SK-N-SH (cell line): Measurements from ENCODE around the gene BTBD9. TPM values are rescaled to one million over a fixed set of nuclear protein-coding genes. Genes with fewer than 3 reads are reported as not detected.

Experiments
- CTCF ChIA-PET: fragments of 300-600, 350-600 bp; formaldehyde crosslinking; extraction: SDS; loops from one replicate; lab custom pipeline; 2021; lab: Yijun Ruan, JAX
- POLR2A ChIA-PET: fragments of 350-600 bp; sonication (Branson Sonifier 250); formaldehyde crosslinking; extraction: SDS; loops from one replicate; lab custom pipeline; 2020; ENCODE audit warnings: antibody characterized with exemption, inconsistent platforms; lab: Yijun Ruan, JAX
- DNase-seq: peaks from one replicate; pipeline ENCODE4 v3.0.0; 2012
- H2AFZ ChIP-seq: fragments of 200-600 bp; sonication (generic); 2 replicates; pipeline ENCODE4 v1.8.1; 2016; ENCODE audit warnings: antibody characterized with exemption, mild to moderate bottlenecking, low read depth
- H3F3A ChIP-seq: fragments of 200-600 bp; sonication (generic); replicated peaks from 2 replicates; pipeline ENCODE3; 2016; ENCODE audit warnings: antibody characterized with exemption, mild to moderate bottlenecking; ENCODE audit not compliant: insufficient read depth
- H3K27ac ChIP-seq, 2 experiments: fragments of 200-500 bp in 1 of 2; fragments of 200-600 bp in 1 of 2; sonication (Bioruptor generic) in 1 of 2; sonication (generic), shearing (Covaris generic) in 1 of 2; 2 replicates each; pipeline versions ENCODE4 v1.5.1 to v1.6.1; 2014 to 2016; ENCODE audit warnings: low read depth in 2 of 2, inconsistent platforms in 1 of 2, low read length in 1 of 2, mild to moderate bottlenecking in 1 of 2, mixed read lengths in 1 of 2
- H3K27me3 ChIP-seq: fragments of 200-600 bp; sonication (generic), shearing (Covaris generic); 2 replicates; pipeline ENCODE4 v1.6.1; 2016; ENCODE audit warnings: mixed run types; ENCODE audit not compliant: insufficient read depth
- H3K36me3 ChIP-seq, 2 experiments: fragments of 200-500 bp in 1 of 2; fragments of 200-600 bp in 1 of 2; sonication (Bioruptor generic) in 1 of 2; sonication (generic) in 1 of 2; replicated peaks in 1 of 2; 2 replicates each; pipeline versions ENCODE3 to v1.5.1; 2014 to 2016; ENCODE audit warnings: low read length in 1 of 2, mild to moderate bottlenecking in 1 of 2; ENCODE audit not compliant: insufficient read depth in 2 of 2, control insufficient read depth in 1 of 2
- H3K4me1 ChIP-seq, 2 experiments: fragments of 200-500 bp in 1 of 2; fragments of 200-600 bp in 1 of 2; sonication (Bioruptor generic) in 1 of 2; sonication (generic), shearing (Covaris generic) in 1 of 2; 2 replicates each; pipeline versions ENCODE4 v1.5.1 to v1.6.1; 2014 to 2016; ENCODE audit warnings: low read depth in 1 of 2, low read length in 1 of 2, mixed run types in 1 of 2; ENCODE audit not compliant: insufficient read depth in 2 of 2, control insufficient read depth in 1 of 2
- H3K4me2 ChIP-seq: fragments of 200-600 bp; sonication (generic), shearing (Covaris generic); 2 replicates; pipeline ENCODE4 v1.6.1; 2017; ENCODE audit warnings: mixed run types
- H3K4me3 ChIP-seq, 2 experiments: fragments of 200-500 bp in 1 of 2; fragments of 200-600 bp in 1 of 2; sonication (Bioruptor generic) in 1 of 2; sonication (generic), shearing (Covaris generic) in 1 of 2; 2 replicates each; pipeline versions ENCODE4 v1.5.1 to v1.8.1; 2014 to 2016; ENCODE audit warnings: low read depth in 2 of 2, inconsistent platforms in 1 of 2, low read length in 1 of 2, mild to moderate bottlenecking in 1 of 2, mixed read lengths in 1 of 2, moderate library complexity in 1 of 2
- H3K79me2 ChIP-seq: fragments of 200-600 bp; sonication (generic); 2 replicates; pipeline ENCODE4 v1.8.1; 2017; ENCODE audit warnings: mild to moderate bottlenecking; ENCODE audit not compliant: insufficient read depth
- H3K9ac ChIP-seq: fragments of 200-600 bp; sonication (generic); 2 replicates; pipeline ENCODE4 v1.6.1; 2017; ENCODE audit warnings: mixed run types
- H3K9me2 ChIP-seq: fragments of 200-600 bp; sonication (generic); 2 replicates; pipeline ENCODE4 v1.6.1; 2017; ENCODE audit warnings: mixed run types
- H3K9me3 ChIP-seq: fragments of 200-600 bp; sonication (generic); 2 replicates; pipeline ENCODE4 v1.6.1; 2017; ENCODE audit warnings: mixed run types, mild to moderate bottlenecking, moderate library complexity
- H4K20me1 ChIP-seq: fragments of 200-600 bp; sonication (generic); 2 replicates; pipeline ENCODE4 v1.6.1; 2017; ENCODE audit warnings: mild to moderate bottlenecking, mixed run types; ENCODE audit not compliant: insufficient read depth
- CHD2 ChIP-seq: fragments of 150-350 bp; IDR thresholded peaks from 2 replicates; pipeline ENCODE4 v1.6.1; 2018; ENCODE audit warnings: low read length; ENCODE audit not compliant: partially characterized antibody
- ELF1 ChIP-seq: IDR thresholded peaks from 2 replicates; pipeline ENCODE4 v1.4.0; 2012
- EP300 ChIP-seq, 2 experiments: IDR thresholded peaks; 2 replicates each; pipeline versions ENCODE4 v1.4.0 to v1.6.1; 2012; ENCODE audit warnings: borderline replicate concordance in 1 of 2, low read depth in 1 of 2, low read length in 1 of 2
- FOSL2 ChIP-seq: IDR thresholded peaks from 2 replicates; pipeline ENCODE4 v1.4.0; 2012; ENCODE audit warnings: low read depth, mild to moderate bottlenecking, moderate library complexity, borderline replicate concordance
- FOXM1 ChIP-seq: IDR thresholded peaks from 2 replicates; pipeline ENCODE4 v1.4.0; 2012; ENCODE audit warnings: low read depth, mild to moderate bottlenecking
- GABPA ChIP-seq: IDR thresholded peaks from 2 replicates; pipeline ENCODE4 v1.4.0; 2012; ENCODE audit warnings: low read depth, mild to moderate bottlenecking
- GATA2 ChIP-seq: sonication (generic); formaldehyde crosslinking; IDR thresholded peaks from 2 replicates; pipeline ENCODE4 v1.5.0; 2020; ENCODE audit warnings: mild to moderate bottlenecking, missing genetic modification reagents
- MEF2A ChIP-seq: IDR thresholded peaks from 2 replicates; pipeline ENCODE4 v1.4.0; 2012; ENCODE audit warnings: low read depth, borderline replicate concordance
- MXI1 ChIP-seq: IDR thresholded peaks from 2 replicates; pipeline ENCODE4 v1.6.1; 2012; ENCODE audit warnings: mild to moderate bottlenecking, low read depth, low read length, improper control_type of control experiment
- NFIC ChIP-seq: IDR thresholded peaks from 2 replicates; pipeline ENCODE4 v1.4.0; 2012; ENCODE audit warnings: borderline replicate concordance
- NRF1 ChIP-seq: IDR thresholded peaks from 2 replicates; pipeline ENCODE4 v1.6.1; 2012; ENCODE audit warnings: low read depth, mild to moderate bottlenecking, low read length
- POLR2AphosphoS5 ChIP-seq: IDR thresholded peaks from 2 replicates; pipeline ENCODE4 v1.6.1; 2012; ENCODE audit warnings: low read depth, low read length
- RAD21 ChIP-seq: IDR thresholded peaks from 2 replicates; pipeline ENCODE4 v1.6.1; 2012; ENCODE audit warnings: mild to moderate bottlenecking, low read length
- RXRA ChIP-seq: IDR thresholded peaks from 2 replicates; pipeline ENCODE4 v1.4.0; 2012; ENCODE audit warnings: low read depth, mild to moderate bottlenecking, borderline replicate concordance
- SIN3A ChIP-seq: IDR thresholded peaks from 2 replicates; pipeline ENCODE4 v1.6.1; 2012; ENCODE audit warnings: low read depth, mild to moderate bottlenecking, low read length, moderate library complexity, borderline replicate concordance
- TCF12 ChIP-seq: IDR thresholded peaks from 2 replicates; pipeline ENCODE4 v1.4.0; 2012
- TEAD4 ChIP-seq: IDR thresholded peaks from 2 replicates; pipeline ENCODE4 v1.4.0; 2012; ENCODE audit warnings: mild to moderate bottlenecking, borderline replicate concordance; ENCODE audit not compliant: insufficient read depth
- YY1 ChIP-seq: IDR thresholded peaks from 2 replicates; pipeline ENCODE4 v1.4.0; 2012; ENCODE audit warnings: low read depth, mild to moderate bottlenecking
- WGBS: methylation state at CpG from one replicate; pipeline ENCODE4 v1.1.6; 2017; ENCODE audit warnings: low lambda C conversion rate; 5-methylcytosine and 5-hydroxymethylcytosine counted together
- polyA plus RNA-seq, 3 experiments: library from polyadenylated mRNA; depleted of rRNA; stranded (reverse); fragments of >200 nt; gene quantifications; 2 replicates each; pipeline ENCODE4 v1.2.3, GENCODE V29; 2012
- TF ChIP-seq, protein P1 (sequence below): IDR thresholded peaks from 2 replicates; pipeline ENCODE4 v1.4.0; 2012; ENCODE audit warnings: low read depth, borderline replicate concordance
- TF ChIP-seq, protein P2 (sequence below): fragments of 200-600 bp; sonication (generic); IDR thresholded peaks from 2 replicates; pipeline ENCODE4 v1.6.1; 2017; ENCODE audit warnings: antibody characterized with exemption, mild to moderate bottlenecking, moderate library complexity
- TF ChIP-seq, protein P3 (sequence below): IDR thresholded peaks from 2 replicates; pipeline ENCODE4 v1.6.1; 2012; ENCODE audit warnings: mild to moderate bottlenecking, low read depth, low read length, moderate library complexity
- TF ChIP-seq, protein P4 (sequence below): fragments of 150-350 bp; IDR thresholded peaks from 2 replicates; pipeline ENCODE4 v1.6.1; 2016; ENCODE audit warnings: mild to moderate bottlenecking, low read depth, low read length
- TF ChIP-seq, protein P5 (sequence below): fragments of 150-350 bp; IDR thresholded peaks from 2 replicates; pipeline ENCODE4 v1.6.1; 2017; ENCODE audit warnings: antibody characterized with exemption, low read length, low read depth, borderline replicate concordance
- TF ChIP-seq, protein P6 (sequence below): IDR thresholded peaks from 2 replicates; pipeline ENCODE4 v1.4.0; 2012; ENCODE audit warnings: low read depth, borderline replicate concordance

The BTBD9 gene
- polyA plus RNA-seq, 1 of the 3 experiments (the other 2 are of a cell fraction) = 2.2 TPM

DNA sequence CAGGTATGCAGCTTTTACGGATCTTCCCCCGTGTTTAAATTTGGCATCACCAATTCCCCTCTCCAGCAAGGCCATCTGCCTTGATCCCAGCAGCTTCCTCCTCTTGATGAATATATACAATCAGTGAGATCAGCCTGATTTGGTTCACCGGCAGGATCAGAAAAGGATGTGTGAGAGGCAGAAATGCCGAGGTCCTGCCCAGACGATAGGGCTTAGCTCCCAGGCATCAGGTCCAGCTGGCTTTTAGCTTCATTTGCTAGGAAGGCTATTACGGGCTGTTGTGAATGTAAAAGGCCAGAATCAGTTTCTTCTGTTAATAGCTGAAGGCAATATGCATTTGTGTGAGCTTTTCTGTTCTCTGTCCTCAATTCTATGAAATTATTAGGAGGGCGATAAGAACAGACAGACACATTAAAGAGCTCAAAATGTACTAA is 372.8 kb downstream of the BTBD9 start:
- Histone ChIP-seq H3K4me1 (peaks cover 49 to 56% of the 10 kb centered on the region in 2 experiments), H3K9me2 (no peaks in the 10 kb centered on the region), H3K27me3 (no peaks in the 10 kb centered on the region), H3K36me3 (no peaks in the 10 kb centered on the region), H4K20me1 (no peaks in the 10 kb centered on the region), H3K9ac (no peak overlapping the region), H3K4me2 (no peak overlapping the region), H3K27ac (peak overlapping the region in 1 of 2 experiments; percentile 96; a peak in 2 of 4 replicates), H3F3A (peaks cover 23% of the 10 kb centered on the region), H3K4me3 (no peak overlapping the region), H3K79me2 (no peaks in the 10 kb centered on the region), H3K9me3 (no peaks in the 10 kb centered on the region), H2AFZ (no peak overlapping the region)
- ChIA-PET POLR2A (interaction anchor here (0.6 to 1.3 kb wide), 2 partner anchors 11 to 121 kb away, joined by 3 read pairs; no protein-coding TSS in a partner anchor), CTCF (interaction anchor here (1.1 to 1.9 kb wide), 4 partner anchors 12 to 575 kb away, joined by 3 to 7 read pairs (median 4); no protein-coding TSS in a partner anchor)
- peak; percentile 71 for DNase-seq
- WGBS = 46% methylated on average over 7 of the region's 7 CpGs
- no peak for TF ChIP-seq TEAD4
- no peak for TF ChIP-seq YY1
- TF ChIP-seq, protein P1, sequence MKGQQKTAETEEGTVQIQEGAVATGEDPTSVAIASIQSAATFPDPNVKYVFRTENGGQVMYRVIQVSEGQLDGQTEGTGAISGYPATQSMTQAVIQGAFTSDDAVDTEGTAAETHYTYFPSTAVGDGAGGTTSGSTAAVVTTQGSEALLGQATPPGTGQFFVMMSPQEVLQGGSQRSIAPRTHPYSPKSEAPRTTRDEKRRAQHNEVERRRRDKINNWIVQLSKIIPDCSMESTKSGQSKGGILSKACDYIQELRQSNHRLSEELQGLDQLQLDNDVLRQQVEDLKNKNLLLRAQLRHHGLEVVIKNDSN = no peak
- TF ChIP-seq MXI1 = peak; percentile 40; the same call in 1 of the 2 replicates
- peak; percentile 95 for TF ChIP-seq GATA2
- TF ChIP-seq, protein P2, sequence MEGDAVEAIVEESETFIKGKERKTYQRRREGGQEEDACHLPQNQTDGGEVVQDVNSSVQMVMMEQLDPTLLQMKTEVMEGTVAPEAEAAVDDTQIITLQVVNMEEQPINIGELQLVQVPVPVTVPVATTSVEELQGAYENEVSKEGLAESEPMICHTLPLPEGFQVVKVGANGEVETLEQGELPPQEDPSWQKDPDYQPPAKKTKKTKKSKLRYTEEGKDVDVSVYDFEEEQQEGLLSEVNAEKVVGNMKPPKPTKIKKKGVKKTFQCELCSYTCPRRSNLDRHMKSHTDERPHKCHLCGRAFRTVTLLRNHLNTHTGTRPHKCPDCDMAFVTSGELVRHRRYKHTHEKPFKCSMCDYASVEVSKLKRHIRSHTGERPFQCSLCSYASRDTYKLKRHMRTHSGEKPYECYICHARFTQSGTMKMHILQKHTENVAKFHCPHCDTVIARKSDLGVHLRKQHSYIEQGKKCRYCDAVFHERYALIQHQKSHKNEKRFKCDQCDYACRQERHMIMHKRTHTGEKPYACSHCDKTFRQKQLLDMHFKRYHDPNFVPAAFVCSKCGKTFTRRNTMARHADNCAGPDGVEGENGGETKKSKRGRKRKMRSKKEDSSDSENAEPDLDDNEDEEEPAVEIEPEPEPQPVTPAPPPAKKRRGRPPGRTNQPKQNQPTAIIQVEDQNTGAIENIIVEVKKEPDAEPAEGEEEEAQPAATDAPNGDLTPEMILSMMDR = no peak
- no peak for TF ChIP-seq POLR2AphosphoS5
- no peak for TF ChIP-seq ELF1
- TF ChIP-seq FOXM1 = no peak
- TF ChIP-seq RAD21 = peak; percentile 32
- TF ChIP-seq MEF2A = no peak
- TF ChIP-seq, protein P3, sequence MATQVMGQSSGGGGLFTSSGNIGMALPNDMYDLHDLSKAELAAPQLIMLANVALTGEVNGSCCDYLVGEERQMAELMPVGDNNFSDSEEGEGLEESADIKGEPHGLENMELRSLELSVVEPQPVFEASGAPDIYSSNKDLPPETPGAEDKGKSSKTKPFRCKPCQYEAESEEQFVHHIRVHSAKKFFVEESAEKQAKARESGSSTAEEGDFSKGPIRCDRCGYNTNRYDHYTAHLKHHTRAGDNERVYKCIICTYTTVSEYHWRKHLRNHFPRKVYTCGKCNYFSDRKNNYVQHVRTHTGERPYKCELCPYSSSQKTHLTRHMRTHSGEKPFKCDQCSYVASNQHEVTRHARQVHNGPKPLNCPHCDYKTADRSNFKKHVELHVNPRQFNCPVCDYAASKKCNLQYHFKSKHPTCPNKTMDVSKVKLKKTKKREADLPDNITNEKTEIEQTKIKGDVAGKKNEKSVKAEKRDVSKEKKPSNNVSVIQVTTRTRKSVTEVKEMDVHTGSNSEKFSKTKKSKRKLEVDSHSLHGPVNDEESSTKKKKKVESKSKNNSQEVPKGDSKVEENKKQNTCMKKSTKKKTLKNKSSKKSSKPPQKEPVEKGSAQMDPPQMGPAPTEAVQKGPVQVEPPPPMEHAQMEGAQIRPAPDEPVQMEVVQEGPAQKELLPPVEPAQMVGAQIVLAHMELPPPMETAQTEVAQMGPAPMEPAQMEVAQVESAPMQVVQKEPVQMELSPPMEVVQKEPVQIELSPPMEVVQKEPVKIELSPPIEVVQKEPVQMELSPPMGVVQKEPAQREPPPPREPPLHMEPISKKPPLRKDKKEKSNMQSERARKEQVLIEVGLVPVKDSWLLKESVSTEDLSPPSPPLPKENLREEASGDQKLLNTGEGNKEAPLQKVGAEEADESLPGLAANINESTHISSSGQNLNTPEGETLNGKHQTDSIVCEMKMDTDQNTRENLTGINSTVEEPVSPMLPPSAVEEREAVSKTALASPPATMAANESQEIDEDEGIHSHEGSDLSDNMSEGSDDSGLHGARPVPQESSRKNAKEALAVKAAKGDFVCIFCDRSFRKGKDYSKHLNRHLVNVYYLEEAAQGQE = no peak
- TF ChIP-seq CHD2 = peak; percentile 63
- TF ChIP-seq, protein P4, sequence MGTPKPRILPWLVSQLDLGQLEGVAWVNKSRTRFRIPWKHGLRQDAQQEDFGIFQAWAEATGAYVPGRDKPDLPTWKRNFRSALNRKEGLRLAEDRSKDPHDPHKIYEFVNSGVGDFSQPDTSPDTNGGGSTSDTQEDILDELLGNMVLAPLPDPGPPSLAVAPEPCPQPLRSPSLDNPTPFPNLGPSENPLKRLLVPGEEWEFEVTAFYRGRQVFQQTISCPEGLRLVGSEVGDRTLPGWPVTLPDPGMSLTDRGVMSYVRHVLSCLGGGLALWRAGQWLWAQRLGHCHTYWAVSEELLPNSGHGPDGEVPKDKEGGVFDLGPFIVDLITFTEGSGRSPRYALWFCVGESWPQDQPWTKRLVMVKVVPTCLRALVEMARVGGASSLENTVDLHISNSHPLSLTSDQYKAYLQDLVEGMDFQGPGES = no peak
- TF ChIP-seq NRF1 = no peak
- TF ChIP-seq, protein P5, sequence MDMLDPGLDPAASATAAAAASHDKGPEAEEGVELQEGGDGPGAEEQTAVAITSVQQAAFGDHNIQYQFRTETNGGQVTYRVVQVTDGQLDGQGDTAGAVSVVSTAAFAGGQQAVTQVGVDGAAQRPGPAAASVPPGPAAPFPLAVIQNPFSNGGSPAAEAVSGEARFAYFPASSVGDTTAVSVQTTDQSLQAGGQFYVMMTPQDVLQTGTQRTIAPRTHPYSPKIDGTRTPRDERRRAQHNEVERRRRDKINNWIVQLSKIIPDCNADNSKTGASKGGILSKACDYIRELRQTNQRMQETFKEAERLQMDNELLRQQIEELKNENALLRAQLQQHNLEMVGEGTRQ = no peak
- no peak for TF ChIP-seq FOSL2
- no peak for TF ChIP-seq NFIC
- TF ChIP-seq, protein P6, sequence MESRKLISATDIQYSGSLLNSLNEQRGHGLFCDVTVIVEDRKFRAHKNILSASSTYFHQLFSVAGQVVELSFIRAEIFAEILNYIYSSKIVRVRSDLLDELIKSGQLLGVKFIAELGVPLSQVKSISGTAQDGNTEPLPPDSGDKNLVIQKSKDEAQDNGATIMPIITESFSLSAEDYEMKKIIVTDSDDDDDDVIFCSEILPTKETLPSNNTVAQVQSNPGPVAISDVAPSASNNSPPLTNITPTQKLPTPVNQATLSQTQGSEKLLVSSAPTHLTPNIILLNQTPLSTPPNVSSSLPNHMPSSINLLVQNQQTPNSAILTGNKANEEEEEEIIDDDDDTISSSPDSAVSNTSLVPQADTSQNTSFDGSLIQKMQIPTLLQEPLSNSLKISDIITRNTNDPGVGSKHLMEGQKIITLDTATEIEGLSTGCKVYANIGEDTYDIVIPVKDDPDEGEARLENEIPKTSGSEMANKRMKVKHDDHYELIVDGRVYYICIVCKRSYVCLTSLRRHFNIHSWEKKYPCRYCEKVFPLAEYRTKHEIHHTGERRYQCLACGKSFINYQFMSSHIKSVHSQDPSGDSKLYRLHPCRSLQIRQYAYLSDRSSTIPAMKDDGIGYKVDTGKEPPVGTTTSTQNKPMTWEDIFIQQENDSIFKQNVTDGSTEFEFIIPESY = no peak
- TF ChIP-seq EP300 (IDR thresholded peaks at IDR 0.05; ENCODE audit: borderline replicate concordance in 1 of 2, low read depth in 1 of 2, low read length in 1 of 2) = peak in 1 of 2 experiments; percentile 84; a peak in 2 of 4 replicates
- TF ChIP-seq GABPA = no peak
- no peak for TF ChIP-seq TCF12
- no peak for TF ChIP-seq SIN3A
- no peak for TF ChIP-seq RXRA
